Measurements from ENCODE around the gene EIF3D.
"Not testable (repeated sequence)": the region's sequence is repeated elsewhere in the genome, so short reads cannot be mapped to it uniquely, and the experiment has no call there.

The EIF3D gene

GRCh38 chr22:36536717-36537116, 7.8 kb upstream of the EIF3D start:
- no peak overlapping the region for H3K4me3 Mint-ChIP-seq
- H3K36me3 Mint-ChIP-seq, result no peaks in the 10 kb centered on the region
- peaks cover 1% of the 10 kb centered on the region for H3K4me1 Mint-ChIP-seq (ENCODE audit: low read depth)
- no peak overlapping the region for H3K27ac Mint-ChIP-seq
- H3K9me3 Mint-ChIP-seq (ENCODE audit: low read depth), result no peaks in the 10 kb centered on the region
- no peaks in the 10 kb centered on the region for H3K27me3 Mint-ChIP-seq

GRCh38 chr22:36533320-36533719, 4.4 kb upstream of the EIF3D start:
- not testable (repeated sequence) for H3K4me3 Mint-ChIP-seq; H3K27me3 Mint-ChIP-seq; H3K9me3 Mint-ChIP-seq (ENCODE audit: low read depth); H3K36me3 Mint-ChIP-seq; H3K27ac Mint-ChIP-seq; H3K4me1 Mint-ChIP-seq (ENCODE audit: low read depth)

- no peaks in the 10 kb centered on the region for H3K36me3 Mint-ChIP-seq
- no peak overlapping the region for H3K27ac Mint-ChIP-seq
- H3K9me3 Mint-ChIP-seq (ENCODE audit: low read depth), result no peaks in the 10 kb centered on the region
- H3K4me1 Mint-ChIP-seq (ENCODE audit: low read depth), result peaks cover 8% of the 10 kb centered on the region
- H3K27me3 Mint-ChIP-seq, result no peaks in the 10 kb centered on the region
- no peak overlapping the region for H3K4me3 Mint-ChIP-seq
Observed at GRCh38 chr22:36532466-36532865, 3.5 kb upstream of the EIF3D start.

GRCh38 chr22:36528341-36528740, 625 bp downstream of the EIF3D start:
- Mint-ChIP-seq H3K4me1 (ENCODE audit: low read depth) (peaks cover 21% of the 10 kb centered on the region), H3K4me3 (peak overlapping the region; percentile 95), H3K36me3 (peaks cover 12% of the 10 kb centered on the region), H3K9me3 (ENCODE audit: low read depth) (no peaks in the 10 kb centered on the region), H3K27me3 (no peaks in the 10 kb centered on the region), H3K27ac (peak overlapping the region; percentile 98)

GRCh38 chr22:36522662-36523061, 6.3 kb downstream of the EIF3D start:
- Mint-ChIP-seq H3K27ac (no peak overlapping the region), H3K36me3 (peaks cover 14% of the 10 kb centered on the region), H3K4me3 (no peak overlapping the region), H3K4me1 (ENCODE audit: low read depth) (peaks cover 13% of the 10 kb centered on the region), H3K9me3 (ENCODE audit: low read depth) (no peaks in the 10 kb centered on the region), H3K27me3 (no peaks in the 10 kb centered on the region)

- H3K4me1 Mint-ChIP-seq (ENCODE audit: low read depth), result no peaks in the 10 kb centered on the region
- H3K27ac Mint-ChIP-seq, result no peak overlapping the region
- no peak overlapping the region for H3K4me3 Mint-ChIP-seq
- peaks cover 10% of the 10 kb centered on the region for H3K36me3 Mint-ChIP-seq
- H3K27me3 Mint-ChIP-seq, result no peaks in the 10 kb centered on the region
- H3K9me3 Mint-ChIP-seq (ENCODE audit: low read depth), result no peaks in the 10 kb centered on the region
Observed at GRCh38 chr22:36520423-36520822, 8.5 kb downstream of the EIF3D start.

GRCh38 chr22:36519906-36520305, 9.1 kb downstream of the EIF3D start:
- not testable (repeated sequence) for H3K36me3 Mint-ChIP-seq; H3K27ac Mint-ChIP-seq; H3K9me3 Mint-ChIP-seq (ENCODE audit: low read depth); H3K27me3 Mint-ChIP-seq; H3K4me1 Mint-ChIP-seq (ENCODE audit: low read depth); H3K4me3 Mint-ChIP-seq

- no peaks in the 10 kb centered on the region for H3K9me3 Mint-ChIP-seq (ENCODE audit: low read depth)
- H3K27ac Mint-ChIP-seq, result no peak overlapping the region
- H3K27me3 Mint-ChIP-seq, result no peaks in the 10 kb centered on the region
- H3K36me3 Mint-ChIP-seq, result peaks cover 17% of the 10 kb centered on the region
- no peak overlapping the region for H3K4me3 Mint-ChIP-seq
- H3K4me1 Mint-ChIP-seq (ENCODE audit: low read depth), result peaks cover 4% of the 10 kb centered on the region
Observed at GRCh38 chr22:36514766-36515165, 14.2 kb downstream of the EIF3D start.

GRCh38 chr22:36512991-36513390, 16.0 kb downstream of the EIF3D start:
- H3K27ac Mint-ChIP-seq, result peak overlapping the region; percentile 37
- H3K9me3 Mint-ChIP-seq (ENCODE audit: low read depth), result no peaks in the 10 kb centered on the region
- H3K4me3 Mint-ChIP-seq, result no peak overlapping the region
- H3K27me3 Mint-ChIP-seq, result no peaks in the 10 kb centered on the region
- H3K4me1 Mint-ChIP-seq (ENCODE audit: low read depth), result peaks cover 4% of the 10 kb centered on the region
- peaks cover 17% of the 10 kb centered on the region for H3K36me3 Mint-ChIP-seq

GRCh38 chr22:36512333-36512732, 16.6 kb downstream of the EIF3D start:
- H3K4me3 Mint-ChIP-seq, result no peak overlapping the region
- no peaks in the 10 kb centered on the region for H3K9me3 Mint-ChIP-seq (ENCODE audit: low read depth)
- peaks cover 8% of the 10 kb centered on the region for H3K4me1 Mint-ChIP-seq (ENCODE audit: low read depth)
- H3K36me3 Mint-ChIP-seq, result peaks cover 17% of the 10 kb centered on the region
- H3K27me3 Mint-ChIP-seq, result no peaks in the 10 kb centered on the region
- peak overlapping the region; percentile 37 for H3K27ac Mint-ChIP-seq

GRCh38 chr22:36510966-36511881, 17.7 kb downstream of the EIF3D start:
- no peak overlapping the region for H3K4me3 Mint-ChIP-seq
- peaks cover 15% of the 10 kb centered on the region for H3K36me3 Mint-ChIP-seq
- H3K9me3 Mint-ChIP-seq (ENCODE audit: low read depth), result no peaks in the 10 kb centered on the region
- peak overlapping the region; percentile 58 for H3K27ac Mint-ChIP-seq
- H3K27me3 Mint-ChIP-seq, result no peaks in the 10 kb centered on the region
- peaks cover 10% of the 10 kb centered on the region for H3K4me1 Mint-ChIP-seq (ENCODE audit: low read depth)

GRCh38 chr22:36510384-36510783, 18.6 kb downstream of the EIF3D start:
- peaks cover 13% of the 10 kb centered on the region for H3K4me1 Mint-ChIP-seq (ENCODE audit: low read depth)
- no peaks in the 10 kb centered on the region for H3K9me3 Mint-ChIP-seq (ENCODE audit: low read depth)
- H3K36me3 Mint-ChIP-seq, result peaks cover 12% of the 10 kb centered on the region
- no peak overlapping the region for H3K27ac Mint-ChIP-seq
- no peak overlapping the region for H3K4me3 Mint-ChIP-seq
- H3K27me3 Mint-ChIP-seq, result no peaks in the 10 kb centered on the region

GRCh38 chr22:36507518-36508010, 21.4 kb downstream of the EIF3D start:
- H3K27ac Mint-ChIP-seq, result peak overlapping the region; percentile 85
- H3K4me1 Mint-ChIP-seq (ENCODE audit: low read depth), result peaks cover 14% of the 10 kb centered on the region
- peak overlapping the region; percentile 80 for H3K4me3 Mint-ChIP-seq
- no peaks in the 10 kb centered on the region for H3K27me3 Mint-ChIP-seq
- H3K36me3 Mint-ChIP-seq, result peaks cover 3% of the 10 kb centered on the region
- no peaks in the 10 kb centered on the region for H3K9me3 Mint-ChIP-seq (ENCODE audit: low read depth)

- H3K36me3 Mint-ChIP-seq, result peaks cover 3% of the 10 kb centered on the region
- H3K27me3 Mint-ChIP-seq, result no peaks in the 10 kb centered on the region
- H3K4me1 Mint-ChIP-seq (ENCODE audit: low read depth), result peaks cover 14% of the 10 kb centered on the region
- H3K9me3 Mint-ChIP-seq (ENCODE audit: low read depth), result no peaks in the 10 kb centered on the region
- peak within 1 kb of the TSS; percentile 80 for H3K4me3 Mint-ChIP-seq
- H3K27ac Mint-ChIP-seq, result peak within 1 kb of the TSS; percentile 85
Observed at GRCh38 chr22:36506637-36507517, 22.1 kb downstream of the EIF3D start, which contains the start of gene FOXRED2. Gene FOXRED2, minus strand, starts transcription at chr22:36507040. Its CDS starts 618 bp downstream, at chr22:36506422.
